Neural cell (in vitro differentiated cells): ENCODE results near the gene IPO4. TPM values are rescaled to one million over a fixed set of nuclear protein-coding genes. Genes with fewer than 3 reads are reported as not detected.

ENCODE experiments used
- H2AFZ ChIP-seq: fragments of 200-600, 300-800 bp; sonication (generic), shearing (Covaris generic); 2 replicates; pipeline ENCODE4 v1.6.0; 2014; ENCODE audit warnings: low read depth, mild to moderate bottlenecking, antibody characterized with exemption, low read length, moderate library complexity
- H3F3A ChIP-seq: fragments of 200-600 bp; shearing (Covaris generic); 2 replicates; pipeline ENCODE4 v1.6.1; 2016; ENCODE audit warnings: mild to moderate bottlenecking, moderate library complexity, mixed read lengths, antibody characterized with exemption, low read length; ENCODE audit not compliant: insufficient read depth, poor library complexity, severe bottlenecking
- H3K27ac ChIP-seq: fragments of 200-600, 300-800 bp; sonication (generic), shearing (Covaris generic); 2 replicates; pipeline ENCODE4 v1.5.1; 2014; ENCODE audit warnings: mild to moderate bottlenecking, low read length, moderate library complexity
- H3K27me3 ChIP-seq: fragments of 300-800, 200-600 bp; sonication (generic), shearing (Covaris generic); 2 replicates; pipeline ENCODE4 v1.6.0; 2014; ENCODE audit warnings: mild to moderate bottlenecking, low read depth, low read length, moderate library complexity; ENCODE audit not compliant: insufficient read depth
- H3K36me3 ChIP-seq: fragments of 300-800, 200-600 bp; sonication (generic), shearing (Covaris generic); 2 replicates; pipeline ENCODE4 v1.5.1; 2014; ENCODE audit warnings: mild to moderate bottlenecking, antibody characterized with exemption, low read length, moderate library complexity; ENCODE audit not compliant: insufficient read depth
- H3K4me2 ChIP-seq: fragments of 300-800, 200-600 bp; sonication (generic), shearing (Covaris generic); 2 replicates; pipeline ENCODE4 v1.6.0; 2014; ENCODE audit warnings: mild to moderate bottlenecking, low read length
- H3K4me3 ChIP-seq: fragments of 300-800, 200-600 bp; sonication (generic), shearing (Covaris generic); 2 replicates; pipeline ENCODE4 v1.5.1; 2014; ENCODE audit warnings: mild to moderate bottlenecking, low read length, moderate library complexity
- H3K79me2 ChIP-seq: fragments of 200-600 bp; shearing (Covaris generic); replicated peaks from 2 replicates; pipeline ENCODE4 v1.6.0; 2014; ENCODE audit warnings: mild to moderate bottlenecking, low read length, moderate library complexity; ENCODE audit not compliant: insufficient read depth
- H3K9ac ChIP-seq: fragments of 300-800, 200-600 bp; sonication (generic), shearing (Covaris generic); 2 replicates; pipeline ENCODE4 v1.6.1; 2016; ENCODE audit warnings: mild to moderate bottlenecking, low read length, mixed read lengths
- H3K9me2 ChIP-seq: fragments of 200-600 bp; shearing (Covaris generic); 2 replicates; pipeline ENCODE4 v1.6.1; 2016; ENCODE audit warnings: mild to moderate bottlenecking, low read length, mixed read lengths; ENCODE audit not compliant: insufficient read depth
- H3K9me3 ChIP-seq: fragments of 200-600, 300-800 bp; sonication (generic), shearing (Covaris generic); 2 replicates; pipeline ENCODE4 v1.6.1; 2016; ENCODE audit warnings: mild to moderate bottlenecking, mixed run types, low read length, moderate library complexity, mixed read lengths
- H4K20me1 ChIP-seq: fragments of 200-600 bp; shearing (Covaris generic); 2 replicates; pipeline ENCODE4 v1.6.1; 2016; ENCODE audit warnings: mild to moderate bottlenecking, mixed run types; ENCODE audit not compliant: insufficient read depth
- EP300 ChIP-seq: fragments of 450-650 bp; conservative IDR thresholded peaks from 2 replicates; pipeline ENCODE4 v1.6.1; 2014; ENCODE audit warnings: antibody characterized with exemption, mild to moderate bottlenecking, moderate library complexity; ENCODE audit not compliant: poor library complexity, severe bottlenecking
- EZH2 ChIP-seq: fragments of 200-600, 300-800 bp; shearing (Covaris generic), sonication (generic); IDR thresholded peaks from 2 replicates; pipeline ENCODE4 v1.6.1; 2014; ENCODE audit warnings: antibody characterized with exemption, low read length, borderline replicate concordance, mild to moderate bottlenecking; ENCODE audit not compliant: insufficient read depth, poor library complexity, severe bottlenecking
- MXI1 ChIP-seq: fragments of 450-650 bp; conservative IDR thresholded peaks from 2 replicates; pipeline ENCODE4 v1.6.1; 2014; ENCODE audit warnings: antibody characterized with exemption, mild to moderate bottlenecking; ENCODE audit not compliant: poor library complexity, severe bottlenecking
- POLR2AphosphoS5 ChIP-seq: IDR thresholded peaks from 2 replicates; pipeline ENCODE4 v1.6.1; 2012
- RAD21 ChIP-seq: fragments of 450-650 bp; conservative IDR thresholded peaks from 2 replicates; pipeline ENCODE4 v1.6.1; 2014; ENCODE audit warnings: antibody characterized with exemption, mild to moderate bottlenecking, moderate library complexity
- SMC3 ChIP-seq: fragments of 450-650 bp; conservative IDR thresholded peaks from 2 replicates; pipeline ENCODE4 v1.6.1; 2014; ENCODE audit warnings: antibody characterized with exemption, mild to moderate bottlenecking, moderate library complexity; ENCODE audit not compliant: poor library complexity
- TAF1 ChIP-seq: IDR thresholded peaks from 2 replicates; pipeline ENCODE4 v1.6.1; 2012; ENCODE audit warnings: low read depth
- polyA plus RNA-seq: library from polyadenylated mRNA; depleted of rRNA; stranded (reverse); fragments of >200 nt; gene quantifications from 2 replicates; pipeline ENCODE4 v1.2.3, GENCODE V29; 2014
- TF ChIP-seq, protein P1 (sequence below): IDR thresholded peaks from 2 replicates; pipeline ENCODE4 v1.6.1; 2012; ENCODE audit warnings: borderline replicate concordance
- TF ChIP-seq, protein P2 (sequence below): fragments of 450-650 bp; IDR thresholded peaks from 2 replicates; pipeline ENCODE4 v1.5.1; 2014; ENCODE audit warnings: antibody characterized with exemption, mild to moderate bottlenecking, moderate library complexity; ENCODE audit not compliant: poor library complexity, severe bottlenecking

Gene IPO4
- polyA plus RNA-seq, 1 donor from 2014 or later, result 9.2 TPM

DNA sequence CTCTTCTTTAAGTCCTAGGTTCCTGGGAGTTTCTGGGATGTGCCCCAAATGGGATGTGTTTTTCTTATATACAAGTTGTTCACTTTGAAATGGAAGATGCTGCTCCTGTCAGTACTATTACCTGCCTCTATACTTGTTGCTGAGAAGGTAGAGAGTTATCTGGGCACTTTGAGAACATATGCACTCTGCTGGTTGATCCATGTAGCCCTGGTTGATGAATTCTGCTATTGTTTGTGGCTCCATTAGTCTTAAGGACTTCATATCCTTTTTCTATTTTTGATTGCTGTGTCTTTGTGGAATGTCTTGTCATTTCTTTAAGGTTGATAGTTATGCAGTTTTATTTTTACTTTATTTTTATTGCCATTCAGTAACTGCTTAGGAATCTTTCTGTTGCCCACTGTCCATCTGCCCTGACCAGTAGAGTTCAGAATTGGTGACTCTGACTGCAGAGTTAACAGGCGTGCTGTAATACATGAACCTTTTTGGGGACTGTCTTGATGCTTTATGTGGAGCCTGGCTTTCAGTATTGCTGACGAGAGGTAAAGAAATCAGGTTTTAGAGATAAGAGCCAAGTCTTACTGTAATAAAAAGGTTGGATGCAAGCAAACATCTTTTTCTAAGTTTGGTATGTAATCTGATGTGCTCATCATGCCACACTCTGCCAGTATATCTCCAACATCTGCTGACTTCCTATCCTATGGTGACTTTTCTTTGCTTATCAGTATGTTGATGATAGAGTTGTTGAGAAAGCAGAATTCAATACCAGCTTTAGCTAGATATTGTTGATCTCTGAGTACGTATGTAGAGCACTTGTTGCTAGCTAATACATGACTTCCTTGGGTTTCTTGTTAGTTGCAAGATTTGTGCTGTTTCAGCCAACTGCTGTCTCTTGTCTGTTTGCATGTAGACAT lies 45.7 kb upstream of the IPO4 start:
- H2AFZ ChIP-seq, result no peak overlapping the region
- peaks cover under 1% of the 10 kb centered on the region for H3K36me3 ChIP-seq
- no peak overlapping the region for H3K9ac ChIP-seq
- H3K9me3 ChIP-seq, result no peaks in the 10 kb centered on the region
- H3K4me2 ChIP-seq, result peak overlapping the region; percentile 86
- no peaks in the 10 kb centered on the region for H3K27me3 ChIP-seq
- no peaks in the 10 kb centered on the region for H3F3A ChIP-seq
- H3K79me2 ChIP-seq, result peaks cover 28% of the 10 kb centered on the region
- H3K4me3 ChIP-seq, result peak overlapping the region; percentile 78
- H3K27ac ChIP-seq, result no peak overlapping the region
- H3K9me2 ChIP-seq, result no peaks in the 10 kb centered on the region
- peaks cover 5% of the 10 kb centered on the region for H4K20me1 ChIP-seq
- TF ChIP-seq RAD21 (no peak), TAF1 (no peak), EP300 (no peak), EZH2 (no peak), MXI1 (no peak), SMC3 (no peak), POLR2AphosphoS5 (no peak)
- TF ChIP-seq, protein P1, sequence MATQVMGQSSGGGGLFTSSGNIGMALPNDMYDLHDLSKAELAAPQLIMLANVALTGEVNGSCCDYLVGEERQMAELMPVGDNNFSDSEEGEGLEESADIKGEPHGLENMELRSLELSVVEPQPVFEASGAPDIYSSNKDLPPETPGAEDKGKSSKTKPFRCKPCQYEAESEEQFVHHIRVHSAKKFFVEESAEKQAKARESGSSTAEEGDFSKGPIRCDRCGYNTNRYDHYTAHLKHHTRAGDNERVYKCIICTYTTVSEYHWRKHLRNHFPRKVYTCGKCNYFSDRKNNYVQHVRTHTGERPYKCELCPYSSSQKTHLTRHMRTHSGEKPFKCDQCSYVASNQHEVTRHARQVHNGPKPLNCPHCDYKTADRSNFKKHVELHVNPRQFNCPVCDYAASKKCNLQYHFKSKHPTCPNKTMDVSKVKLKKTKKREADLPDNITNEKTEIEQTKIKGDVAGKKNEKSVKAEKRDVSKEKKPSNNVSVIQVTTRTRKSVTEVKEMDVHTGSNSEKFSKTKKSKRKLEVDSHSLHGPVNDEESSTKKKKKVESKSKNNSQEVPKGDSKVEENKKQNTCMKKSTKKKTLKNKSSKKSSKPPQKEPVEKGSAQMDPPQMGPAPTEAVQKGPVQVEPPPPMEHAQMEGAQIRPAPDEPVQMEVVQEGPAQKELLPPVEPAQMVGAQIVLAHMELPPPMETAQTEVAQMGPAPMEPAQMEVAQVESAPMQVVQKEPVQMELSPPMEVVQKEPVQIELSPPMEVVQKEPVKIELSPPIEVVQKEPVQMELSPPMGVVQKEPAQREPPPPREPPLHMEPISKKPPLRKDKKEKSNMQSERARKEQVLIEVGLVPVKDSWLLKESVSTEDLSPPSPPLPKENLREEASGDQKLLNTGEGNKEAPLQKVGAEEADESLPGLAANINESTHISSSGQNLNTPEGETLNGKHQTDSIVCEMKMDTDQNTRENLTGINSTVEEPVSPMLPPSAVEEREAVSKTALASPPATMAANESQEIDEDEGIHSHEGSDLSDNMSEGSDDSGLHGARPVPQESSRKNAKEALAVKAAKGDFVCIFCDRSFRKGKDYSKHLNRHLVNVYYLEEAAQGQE, result no peak
- TF ChIP-seq, protein P2, sequence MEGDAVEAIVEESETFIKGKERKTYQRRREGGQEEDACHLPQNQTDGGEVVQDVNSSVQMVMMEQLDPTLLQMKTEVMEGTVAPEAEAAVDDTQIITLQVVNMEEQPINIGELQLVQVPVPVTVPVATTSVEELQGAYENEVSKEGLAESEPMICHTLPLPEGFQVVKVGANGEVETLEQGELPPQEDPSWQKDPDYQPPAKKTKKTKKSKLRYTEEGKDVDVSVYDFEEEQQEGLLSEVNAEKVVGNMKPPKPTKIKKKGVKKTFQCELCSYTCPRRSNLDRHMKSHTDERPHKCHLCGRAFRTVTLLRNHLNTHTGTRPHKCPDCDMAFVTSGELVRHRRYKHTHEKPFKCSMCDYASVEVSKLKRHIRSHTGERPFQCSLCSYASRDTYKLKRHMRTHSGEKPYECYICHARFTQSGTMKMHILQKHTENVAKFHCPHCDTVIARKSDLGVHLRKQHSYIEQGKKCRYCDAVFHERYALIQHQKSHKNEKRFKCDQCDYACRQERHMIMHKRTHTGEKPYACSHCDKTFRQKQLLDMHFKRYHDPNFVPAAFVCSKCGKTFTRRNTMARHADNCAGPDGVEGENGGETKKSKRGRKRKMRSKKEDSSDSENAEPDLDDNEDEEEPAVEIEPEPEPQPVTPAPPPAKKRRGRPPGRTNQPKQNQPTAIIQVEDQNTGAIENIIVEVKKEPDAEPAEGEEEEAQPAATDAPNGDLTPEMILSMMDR, result no peak

GRCh38 chr14:24233538-24233866 lies 44.9 kb upstream of the IPO4 start:
- no peaks in the 10 kb centered on the region for H4K20me1 ChIP-seq
- H3K9me3 ChIP-seq, result no peaks in the 10 kb centered on the region
- no peak overlapping the region for H3K27ac ChIP-seq
- peak overlapping the region; percentile 84 for H3K9ac ChIP-seq
- H3K27me3 ChIP-seq, result no peaks in the 10 kb centered on the region
- no peak overlapping the region for H2AFZ ChIP-seq
- H3F3A ChIP-seq, result no peaks in the 10 kb centered on the region
- H3K79me2 ChIP-seq, result peaks cover 28% of the 10 kb centered on the region
- TF ChIP-seq EP300 (no peak), POLR2AphosphoS5 (no peak), RAD21 (no peak), SMC3 (no peak), EZH2 (no peak), MXI1 (no peak), TAF1 (no peak)
- TF ChIP-seq, protein P2, result no peak
- TF ChIP-seq, protein P1, result no peak
- H3K9me2 ChIP-seq, result no peaks in the 10 kb centered on the region
- H3K36me3 ChIP-seq, result no peaks in the 10 kb centered on the region
- H3K4me3 ChIP-seq, result peak overlapping the region; percentile 78
- H3K4me2 ChIP-seq, result peak overlapping the region; percentile 86
